H1 (cell line): ENCODE results near the gene MTCL3.

Experiments used
- CEBPB ChIP-seq: IDR thresholded peaks from 2 replicates; pipeline ENCODE4 v1.6.1; 2012; ENCODE audit warnings: low read depth, low read length
- CTBP2 ChIP-seq: IDR thresholded peaks from 2 replicates; pipeline ENCODE4 v1.7.0; 2011; ENCODE audit warnings: borderline replicate concordance, mild to moderate bottlenecking, moderate library complexity, mixed read lengths, low read length; ENCODE audit not compliant: insufficient read depth, insufficient read length
- KDM5A ChIP-seq: fragments of 200-600 bp; IDR thresholded peaks from 2 replicates; pipeline ENCODE4 v1.7.1; 2012; ENCODE audit warnings: mild to moderate bottlenecking, low read length, inconsistent platforms, mixed read lengths
- POLR2AphosphoS5 ChIP-seq: IDR thresholded peaks from 2 replicates; pipeline ENCODE4 v1.6.1; 2011; ENCODE audit warnings: low read depth, low read length
- POU5F1 ChIP-seq: IDR thresholded peaks from 2 replicates; pipeline ENCODE4 v1.6.1; 2011; ENCODE audit warnings: low read depth, mild to moderate bottlenecking, low read length, moderate library complexity
- SIX5 ChIP-seq: IDR thresholded peaks from 2 replicates; pipeline ENCODE4 v1.6.1; 2011; ENCODE audit warnings: mild to moderate bottlenecking, low read depth, low read length
- SP1 ChIP-seq: IDR thresholded peaks from 2 replicates; pipeline ENCODE4 v1.6.1; 2011; ENCODE audit warnings: low read depth, low read length
- SUZ12 ChIP-seq: fragments of 200-600 bp; sonication (generic); IDR thresholded peaks from 2 replicates; pipeline ENCODE4 v1.6.1; 2012; ENCODE audit warnings: mild to moderate bottlenecking, inconsistent platforms, low read length, moderate library complexity, mixed read lengths
- TBP ChIP-seq: IDR thresholded peaks from 2 replicates; pipeline ENCODE4 v1.6.1; 2011; ENCODE audit warnings: low read depth, low read length, improper control_type of control experiment
- TCF12 ChIP-seq: IDR thresholded peaks from 2 replicates; pipeline ENCODE4 v1.6.1; 2011; ENCODE audit warnings: low read depth, mild to moderate bottlenecking, low read length
- TF ChIP-seq, protein P1 (sequence below), 3 experiments: IDR thresholded peaks; 1 replicate in 2 of 3; 2 replicates in 1 of 3; pipeline versions ENCODE4 v1.5.1 to v1.6.1; 2011; ENCODE audit warnings: low read length in 3 of 3, mild to moderate bottlenecking in 3 of 3, inconsistent platforms in 2 of 3, low read depth in 1 of 3, moderate library complexity in 1 of 3; ENCODE audit not compliant: insufficient read depth in 1 of 3; ENCODE audit errors: control extremely low read depth in 1 of 3

The MTCL3 gene

DNA sequence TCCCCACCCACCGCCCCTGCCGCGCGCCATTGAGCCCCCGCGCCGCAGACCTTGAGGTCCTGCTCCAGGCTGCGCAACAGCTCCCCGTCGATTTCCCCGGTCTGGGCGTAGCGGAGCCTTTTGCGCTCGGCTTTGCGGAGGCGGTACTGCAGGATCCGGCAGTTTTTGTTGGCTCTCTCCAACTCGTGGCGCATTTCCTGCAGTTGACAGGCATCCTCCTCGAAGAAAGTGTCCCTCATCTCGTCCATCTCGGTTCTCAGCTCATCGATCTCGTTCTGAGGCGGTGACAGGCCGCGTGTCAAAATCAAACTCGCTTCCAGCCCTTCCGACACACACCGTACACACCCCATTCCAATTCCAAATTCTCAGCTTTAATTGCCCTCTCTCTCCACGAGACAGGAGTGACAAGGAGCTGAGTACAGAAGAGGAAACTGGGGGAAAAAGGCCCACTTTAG is 4.3 kb downstream of the MTCL3 start (continued):
- TF ChIP-seq, protein P1, sequence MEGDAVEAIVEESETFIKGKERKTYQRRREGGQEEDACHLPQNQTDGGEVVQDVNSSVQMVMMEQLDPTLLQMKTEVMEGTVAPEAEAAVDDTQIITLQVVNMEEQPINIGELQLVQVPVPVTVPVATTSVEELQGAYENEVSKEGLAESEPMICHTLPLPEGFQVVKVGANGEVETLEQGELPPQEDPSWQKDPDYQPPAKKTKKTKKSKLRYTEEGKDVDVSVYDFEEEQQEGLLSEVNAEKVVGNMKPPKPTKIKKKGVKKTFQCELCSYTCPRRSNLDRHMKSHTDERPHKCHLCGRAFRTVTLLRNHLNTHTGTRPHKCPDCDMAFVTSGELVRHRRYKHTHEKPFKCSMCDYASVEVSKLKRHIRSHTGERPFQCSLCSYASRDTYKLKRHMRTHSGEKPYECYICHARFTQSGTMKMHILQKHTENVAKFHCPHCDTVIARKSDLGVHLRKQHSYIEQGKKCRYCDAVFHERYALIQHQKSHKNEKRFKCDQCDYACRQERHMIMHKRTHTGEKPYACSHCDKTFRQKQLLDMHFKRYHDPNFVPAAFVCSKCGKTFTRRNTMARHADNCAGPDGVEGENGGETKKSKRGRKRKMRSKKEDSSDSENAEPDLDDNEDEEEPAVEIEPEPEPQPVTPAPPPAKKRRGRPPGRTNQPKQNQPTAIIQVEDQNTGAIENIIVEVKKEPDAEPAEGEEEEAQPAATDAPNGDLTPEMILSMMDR (IDR thresholded peaks at IDR 0.05; ENCODE audit: control extremely low read depth in 1 of 3, insufficient read depth in 1 of 3, low read depth in 1 of 3, low read length in 3 of 3) = no peak
- TF ChIP-seq POU5F1 = no peak
- no peak for TF ChIP-seq TCF12
- no peak for TF ChIP-seq CEBPB
- no peak for TF ChIP-seq KDM5A
- no peak for TF ChIP-seq TBP
- TF ChIP-seq SUZ12 = no peak; the same call in 1 of the 2 replicates
- TF ChIP-seq CTBP2 = no peak
- no peak for TF ChIP-seq SIX5
- TF ChIP-seq POLR2AphosphoS5 = no peak; the same call in 1 of the 2 replicates
- TF ChIP-seq SP1 = no peak
- TF ChIP-seq, all 59 proteins: peak for 7
